GM19438 (cell line): ENCODE data around the gene SCAP.
A peak's percentile ranks its signal among the peaks of the same experiment; 100 is the strongest.
"Not testable (repeated sequence)": the region's sequence is repeated elsewhere in the genome, so short reads cannot be mapped to it uniquely, and the experiment has no call there.

Source experiments
- ATAC-seq: cut with Tn5 transposase; IDR thresholded peaks from one replicate; pipeline ENCODE4 v1.9.1; 2021; ENCODE audit warnings: low read depth; ENCODE audit not compliant: unreplicated experiment

The SCAP gene

GRCh38 chr3:47475570-47476329 is at the start of gene SCAP:
Gene SCAP (minus strand): TSS chr3:47475941. CDS start chr3:47442993, 32,948 bp downstream.
- peak; percentile 73 for ATAC-seq

- no peak for ATAC-seq
Observed at GRCh38 chr3:47523310-47524073, 47.8 kb upstream of the SCAP start.

GRCh38 chr3:47522082-47522987 is 46.6 kb upstream of the SCAP start:
- peak; percentile 60 for ATAC-seq

- ATAC-seq, result no peak
Observed at GRCh38 chr3:47520756-47521155, 45.0 kb upstream of the SCAP start.

GRCh38 chr3:47517937-47518336 is 42.2 kb upstream of the SCAP start:
- ATAC-seq, result no peak

- no peak for ATAC-seq
Observed at GRCh38 chr3:47515864-47516319, 40.2 kb upstream of the SCAP start.

GRCh38 chr3:47515100-47515499 is 39.4 kb upstream of the SCAP start:
- no peak for ATAC-seq

GRCh38 chr3:47513125-47513929 is 37.6 kb upstream of the SCAP start, which contains the start of gene ELP6:
Gene ELP6 (minus strand): TSS chr3:47513712. CDS start chr3:47513590, 122 bp downstream.
- peak; percentile 89 for ATAC-seq

GRCh38 chr3:47512416-47513124 is 36.8 kb upstream of the SCAP start:
- ATAC-seq, result no peak

- not testable (repeated sequence) for ATAC-seq
Observed at GRCh38 chr3:47505267-47505666, 29.5 kb upstream of the SCAP start.

GRCh38 chr3:47504113-47504512 is 28.4 kb upstream of the SCAP start:
- ATAC-seq, result no peak

GRCh38 chr3:47503033-47503432 is 27.3 kb upstream of the SCAP start:
- no peak for ATAC-seq

- no peak for ATAC-seq
Observed at GRCh38 chr3:47496892-47497291, 21.2 kb upstream of the SCAP start.

- no peak for ATAC-seq
Observed at GRCh38 chr3:47495886-47496285, 20.1 kb upstream of the SCAP start.

GRCh38 chr3:47495111-47495510 is 19.4 kb upstream of the SCAP start:
- ATAC-seq, result no peak

- ATAC-seq, result no peak
Observed at GRCh38 chr3:47491777-47492176, 16.0 kb upstream of the SCAP start.

- no peak for ATAC-seq
Observed at GRCh38 chr3:47491186-47491585, 15.4 kb upstream of the SCAP start.

GRCh38 chr3:47487265-47487664 is 11.5 kb upstream of the SCAP start:
- no peak for ATAC-seq

- ATAC-seq, result no peak
Observed at GRCh38 chr3:47485812-47486211, 10.1 kb upstream of the SCAP start.
